Measurements from ENCODE around the gene DEFB131B. TPM values are rescaled to one million over a fixed set of nuclear protein-coding genes. Genes with fewer than 3 reads are reported as not detected.

DEFB131B gene
- total RNA-seq, 2 experiments from 2014 or later: not detected

GRCh38 chr11:71929491-71929890 is 51.2 kb downstream of the DEFB131B start:
- Histone ChIP-seq H3K27ac (ENCODE audit: low read depth in 1 of 2, low read length in 2 of 2) (no peak overlapping the region), H3K36me3 (ENCODE audit: insufficient read depth, low read length) (peaks cover 9% of the 10 kb centered on the region), H3K4me1 (ENCODE audit: insufficient read depth, low read length) (peaks cover 36% of the 10 kb centered on the region), H3K27me3 (ENCODE audit: control insufficient read depth in 1 of 2, insufficient read depth in 2 of 2, low read length in 2 of 2) (no peaks in the 10 kb centered on the region), H3K9me3 (ENCODE audit: control insufficient read depth in 1 of 2, insufficient read depth in 1 of 2, low read length in 2 of 2) (no peaks in the 10 kb centered on the region), H3K4me3 (ENCODE audit: low read length) (peak overlapping the region; percentile 79)
- intact Hi-C loops (cut with DNase I, micrococcal nuclease): loop anchor here in 1 of 2 experiments (2.0 to 10.0 kb wide), 5 partner anchors 127 to 885 kb away; partner anchors contain the start of genes ANAPC15, ATG16L2, DHCR7 and TOMT
- H3K27me3 Mint-ChIP-seq: no peaks in the 10 kb centered on the region
- ChIA-PET CTCF (interaction anchor here (1.1 to 2.0 kb wide), 4 partner anchors 10 to 501 kb away, joined by 3 to 6 read pairs (median 4); no protein-coding TSS in a partner anchor), POLR2A (interaction anchor here (1.0 to 2.7 kb wide), 12 partner anchors 8 to 1669 kb away, joined by 3 to 29 read pairs (median 6); partner anchors contain the start of genes ANAPC15, FAM168A and INPPL1)
- ATAC-seq (ENCODE audit: poor library complexity) (no peak), DNase-seq (no peak)
- peaks cover 63% of the 10 kb centered on the region for H3K4me1 Mint-ChIP-seq (ENCODE audit: low read depth)
- H3K27ac Mint-ChIP-seq: peak overlapping the region; percentile 93
- H3K9me3 Mint-ChIP-seq: no peaks in the 10 kb centered on the region
- H3K36me3 Mint-ChIP-seq (ENCODE audit: low read depth): peaks cover 20% of the 10 kb centered on the region
- no peak for TF ChIP-seq CTCF (IDR thresholded peaks at IDR 0.05)
- peak overlapping the region; percentile 96 for H3K4me3 Mint-ChIP-seq

- Histone ChIP-seq H3K36me3 (ENCODE audit: insufficient read depth, low read length) (no peaks in the 10 kb centered on the region), H3K27ac (ENCODE audit: low read depth in 1 of 2, low read length in 2 of 2) (no peak overlapping the region), H3K9me3 (ENCODE audit: control insufficient read depth in 1 of 2, insufficient read depth in 1 of 2, low read length in 2 of 2) (no peaks in the 10 kb centered on the region), H3K27me3 (ENCODE audit: control insufficient read depth in 1 of 2, insufficient read depth in 2 of 2, low read length in 2 of 2) (no peaks in the 10 kb centered on the region), H3K4me1 (ENCODE audit: insufficient read depth, low read length) (peaks cover 36% of the 10 kb centered on the region), H3K4me3 (ENCODE audit: low read length) (no peak overlapping the region)
- CTCF ChIA-PET: interaction anchor here (1.2 kb wide), 1 partner anchor 160 kb away, joined by 3 read pairs; no protein-coding TSS in a partner anchor
- Mint-ChIP-seq H3K4me1 (ENCODE audit: low read depth) (peaks cover 65% of the 10 kb centered on the region), H3K9me3 (no peaks in the 10 kb centered on the region), H3K27ac (no peak overlapping the region), H3K4me3 (peak overlapping the region; percentile 96), H3K36me3 (ENCODE audit: low read depth) (peaks cover 15% of the 10 kb centered on the region), H3K27me3 (no peaks in the 10 kb centered on the region)
- TF ChIP-seq CTCF (IDR thresholded peaks at IDR 0.05): no peak
- POLR2A ChIA-PET: interaction anchor here (0.8 to 1.2 kb wide), 3 partner anchors 110 to 182 kb away, joined by 3 read pairs; partner anchors contain the start of gene ANAPC15
- ATAC-seq (ENCODE audit: poor library complexity): no peak
- no peak for DNase-seq
- intact Hi-C loops (cut with DNase I, micrococcal nuclease): no loop called here
Measured at GRCh38 chr11:71930556-71931244, 52.4 kb downstream of the DEFB131B start.

GRCh38 chr11:71931245-71931602 is 53.0 kb downstream of the DEFB131B start:
- no peak overlapping the region for H3K27ac Mint-ChIP-seq
- peak overlapping the region; percentile 2 for H3K4me3 Mint-ChIP-seq
- no peak overlapping the region for H3K27ac ChIP-seq (ENCODE audit: low read depth in 1 of 2, low read length in 2 of 2)
- TF ChIP-seq CTCF (IDR thresholded peaks at IDR 0.05): no peak
- POLR2A ChIA-PET: interaction anchor here (0.8 to 1.2 kb wide), 3 partner anchors 109 to 181 kb away, joined by 3 read pairs; partner anchors contain the start of gene ANAPC15
- peaks cover 65% of the 10 kb centered on the region for H3K4me1 Mint-ChIP-seq (ENCODE audit: low read depth)
- peaks cover 36% of the 10 kb centered on the region for H3K4me1 ChIP-seq (ENCODE audit: insufficient read depth, low read length)
- H3K27me3 ChIP-seq (ENCODE audit: control insufficient read depth in 1 of 2, insufficient read depth in 2 of 2, low read length in 2 of 2): no peaks in the 10 kb centered on the region
- H3K9me3 Mint-ChIP-seq: no peaks in the 10 kb centered on the region
- H3K9me3 ChIP-seq (ENCODE audit: control insufficient read depth in 1 of 2, insufficient read depth in 1 of 2, low read length in 2 of 2): no peaks in the 10 kb centered on the region
- peaks cover 15% of the 10 kb centered on the region for H3K36me3 Mint-ChIP-seq (ENCODE audit: low read depth)
- H3K27me3 Mint-ChIP-seq: no peaks in the 10 kb centered on the region
- intact Hi-C loops (cut with DNase I, micrococcal nuclease): no loop called here
- no peaks in the 10 kb centered on the region for H3K36me3 ChIP-seq (ENCODE audit: insufficient read depth, low read length)
- no peak for ATAC-seq (ENCODE audit: poor library complexity)
- no peak for DNase-seq
- CTCF ChIA-PET: interaction anchor here (1.2 kb wide), 1 partner anchor 160 kb away, joined by 3 read pairs; no protein-coding TSS in a partner anchor
- H3K4me3 ChIP-seq (ENCODE audit: low read length): no peak overlapping the region
